ENCODE measurements around the gene SEMA4D.

SEMA4D gene

DNA sequence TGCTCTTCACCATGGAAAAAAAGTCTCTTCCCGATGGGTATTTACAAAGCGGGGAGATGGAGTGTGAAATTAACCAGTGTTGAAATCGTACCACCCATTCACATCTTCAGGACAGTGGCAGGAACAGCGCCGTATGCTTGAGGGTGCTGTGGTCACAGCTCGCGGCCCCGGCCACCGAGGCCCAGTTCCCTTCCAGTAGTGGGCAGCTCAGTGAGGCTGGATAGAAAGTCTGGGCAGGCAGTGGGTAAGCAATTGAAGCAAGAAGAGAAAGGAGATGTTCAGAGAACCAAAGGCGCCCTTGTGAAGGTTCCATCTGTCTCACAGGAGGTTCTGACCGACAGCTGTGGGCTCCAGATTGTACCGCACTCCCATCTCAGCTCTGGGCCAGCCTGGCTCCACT lies 120.5 kb downstream of the SEMA4D start:
- ChIA-PET CTCF (no interaction called here), POLR2A (no interaction called here)
- no peak for DNase-seq (ENCODE audit: extremely low spot score)
- no peak for TF ChIP-seq CTCF (IDR thresholded peaks at IDR 0.05; ENCODE audit: control extremely low read depth, extremely low read depth, low read depth, missing control alignments)

- TF ChIP-seq CTCF (IDR thresholded peaks at IDR 0.05; ENCODE audit: control extremely low read depth, extremely low read depth, low read depth, missing control alignments), result no peak
- POLR2A ChIA-PET, result no interaction called here
- CTCF ChIA-PET, result interaction anchor here (1.3 to 3.0 kb wide), 2 partner anchors 22 to 172 kb away, joined by 3 to 28 read pairs; no protein-coding TSS in a partner anchor
- no peak for DNase-seq (ENCODE audit: extremely low spot score)
Measured at GRCh38 chr9:89376741-89377351, 121.1 kb downstream of the SEMA4D start.

DNA sequence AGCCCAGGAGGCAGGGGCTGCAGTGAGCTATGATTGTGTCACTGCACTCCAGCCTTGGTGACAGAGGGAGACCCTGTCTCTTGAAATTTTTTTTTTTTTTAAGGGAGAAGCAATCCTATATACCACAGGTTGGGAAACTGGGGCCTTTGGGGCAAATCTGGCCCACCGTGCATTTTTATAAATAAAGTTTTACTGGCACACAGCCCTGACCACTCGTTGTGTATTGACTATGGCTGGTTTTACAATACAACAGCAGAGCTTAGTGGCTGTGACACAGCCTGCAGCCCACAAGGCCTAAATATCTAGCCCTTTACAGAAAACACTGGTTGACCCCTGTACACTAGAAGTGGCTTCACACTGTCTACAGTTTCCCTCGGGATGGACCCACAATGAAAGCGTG lies 121.6 kb downstream of the SEMA4D start:
- no peak for TF ChIP-seq CTCF (IDR thresholded peaks at IDR 0.05; ENCODE audit: control extremely low read depth, extremely low read depth, low read depth, missing control alignments)
- ChIA-PET POLR2A (no interaction called here), CTCF (interaction anchor here (1.3 to 3.0 kb wide), 2 partner anchors 23 to 173 kb away, joined by 3 to 28 read pairs; no protein-coding TSS in a partner anchor)
- DNase-seq (ENCODE audit: extremely low spot score), result no peak

GRCh38 chr9:89375191-89375760 lies 122.6 kb downstream of the SEMA4D start:
- peak; percentile 14 for TF ChIP-seq CTCF (IDR thresholded peaks at IDR 0.05; ENCODE audit: control extremely low read depth, extremely low read depth, low read depth, missing control alignments)
- DNase-seq (ENCODE audit: extremely low spot score), result peak; percentile 71
- ChIA-PET CTCF (interaction anchor here (0.7 to 3.0 kb wide), 12 partner anchors 8 to 181 kb away, joined by 3 to 28 read pairs (median 4); no protein-coding TSS in a partner anchor), POLR2A (no interaction called here)

DNA sequence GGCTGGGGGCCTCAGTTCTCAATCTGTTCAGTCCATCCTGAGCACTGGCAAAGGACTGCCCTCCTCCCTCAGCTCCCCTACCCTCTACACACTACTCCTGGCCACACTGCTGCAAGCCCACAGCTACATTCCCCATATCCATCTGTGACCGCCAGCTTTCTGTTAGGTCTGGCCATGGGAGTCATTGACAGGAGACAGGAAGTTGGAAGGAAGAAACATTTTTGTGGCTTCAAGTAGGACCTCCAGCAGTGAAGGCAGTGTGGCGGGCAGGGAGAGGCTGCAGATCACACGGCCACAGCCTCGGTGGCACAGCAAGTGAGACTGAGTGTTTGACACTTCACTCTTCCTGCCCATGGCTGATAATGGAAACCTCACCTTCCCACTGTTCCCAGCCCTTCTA lies 123.7 kb downstream of the SEMA4D start:
- no peak for TF ChIP-seq CTCF (IDR thresholded peaks at IDR 0.05; ENCODE audit: control extremely low read depth, extremely low read depth, low read depth, missing control alignments)
- POLR2A ChIA-PET, result no interaction called here
- no peak for DNase-seq (ENCODE audit: extremely low spot score)
- CTCF ChIA-PET, result interaction anchor here (1.8 to 3.0 kb wide), 2 partner anchors 10 to 175 kb away, joined by 5 to 28 read pairs; no protein-coding TSS in a partner anchor

DNA sequence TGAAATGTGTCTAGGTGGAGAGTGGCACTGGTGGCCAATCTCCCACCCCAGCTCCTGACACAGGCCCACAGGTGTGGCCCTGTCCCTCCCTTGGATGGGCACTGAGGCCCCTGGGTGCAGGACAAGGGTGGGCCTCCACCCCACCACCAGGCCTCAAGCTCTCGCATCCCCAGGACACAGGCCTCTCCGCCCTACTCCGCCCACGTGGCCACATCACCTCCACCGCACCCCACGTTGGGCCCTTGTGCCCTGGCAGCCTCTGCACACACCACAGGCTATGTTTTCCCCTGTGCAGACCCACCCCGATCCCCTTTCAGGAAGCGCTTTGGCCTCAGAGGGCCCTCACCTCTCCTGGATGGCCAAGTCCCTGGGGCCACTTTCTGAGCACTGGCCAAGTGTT lies 124.9 kb downstream of the SEMA4D start:
- ChIA-PET POLR2A (no interaction called here), CTCF (interaction anchor here (1.3 kb wide), 1 partner anchor 176 kb away, joined by 3 read pairs; no protein-coding TSS in a partner anchor)
- no peak for TF ChIP-seq CTCF (IDR thresholded peaks at IDR 0.05; ENCODE audit: control extremely low read depth, extremely low read depth, low read depth, missing control alignments)
- DNase-seq (ENCODE audit: extremely low spot score), result no peak
